DND-41 (cell line): ENCODE results near the gene LONRF2.

Experiments
- ATAC-seq: fragments of 200-7000 bp; cut with Tn5 transposase; 3 replicates; pipeline ENCODE4 v1.9.1; 2021; ENCODE audit warnings: low read depth; ENCODE audit not compliant: insufficient read depth
- DNase-seq: peaks from one replicate; pipeline ENCODE4 v3.0.0-alpha.2; 2020
- H2AFZ ChIP-seq: 2 replicates; pipeline ENCODE4 v1.6.0; 2012; ENCODE audit warnings: low read depth, low read length
- H3K27ac ChIP-seq: 2 replicates; pipeline ENCODE4 v1.5.1; 2012; ENCODE audit warnings: low read length, inconsistent platforms
- H3K27me3 ChIP-seq: fragments of 200-600 bp; sonication (generic); 2 replicates; pipeline ENCODE4 v1.6.0; 2012; ENCODE audit warnings: low read length, mild to moderate bottlenecking, inconsistent platforms; ENCODE audit not compliant: insufficient read depth, poor library complexity
- H3K36me3 ChIP-seq: 2 replicates; pipeline ENCODE4 v1.5.1; 2012; ENCODE audit warnings: low read length, inconsistent platforms; ENCODE audit not compliant: insufficient read depth
- H3K4me1 ChIP-seq: 2 replicates; pipeline ENCODE4 v1.5.1; 2012; ENCODE audit warnings: mild to moderate bottlenecking, low read length; ENCODE audit not compliant: insufficient read depth
- H3K4me2 ChIP-seq: 2 replicates; pipeline ENCODE4 v1.6.0; 2012; ENCODE audit warnings: mild to moderate bottlenecking, moderate library complexity, low read length, inconsistent platforms; ENCODE audit not compliant: insufficient read depth
- H3K4me3 ChIP-seq, 2 experiments: fragments of 200-600 bp in 1 of 2; shearing (Covaris generic) in 1 of 2; 2 replicates each; pipeline ENCODE4 v1.5.1; 2012 to 2016; ENCODE audit warnings: inconsistent platforms in 2 of 2, low read length in 2 of 2, mild to moderate bottlenecking in 2 of 2, low read depth in 1 of 2, moderate library complexity in 1 of 2
- H3K79me2 ChIP-seq: 2 replicates; pipeline ENCODE4 v1.6.0; 2012; ENCODE audit warnings: low read length, inconsistent platforms; ENCODE audit not compliant: insufficient read depth
- H3K9ac ChIP-seq: 2 replicates; pipeline ENCODE4 v1.6.0; 2012; ENCODE audit warnings: low read depth, mild to moderate bottlenecking, inconsistent platforms, low read length, moderate library complexity
- H3K9me3 ChIP-seq: 2 replicates; pipeline ENCODE4 v1.5.1; 2012; ENCODE audit warnings: low read length, moderate library complexity, mild to moderate bottlenecking, inconsistent platforms; ENCODE audit not compliant: insufficient read depth, severe bottlenecking
- H4K20me1 ChIP-seq: 2 replicates; pipeline ENCODE4 v1.6.0; 2012; ENCODE audit warnings: low read length; ENCODE audit not compliant: insufficient read depth
- EZH2 ChIP-seq: IDR thresholded peaks from 3 replicates; pipeline ENCODE4 v1.6.1; 2012; ENCODE audit warnings: borderline replicate concordance, low read depth, mild to moderate bottlenecking, moderate library complexity, low read length, inconsistent platforms; ENCODE audit not compliant: severe bottlenecking
- TF ChIP-seq, protein P1 (sequence below): IDR thresholded peaks from 2 replicates; pipeline ENCODE4 v1.5.1; 2012; ENCODE audit warnings: borderline replicate concordance, low read length, moderate library complexity, mild to moderate bottlenecking; ENCODE audit not compliant: poor library complexity, severe bottlenecking; ENCODE audit errors: extremely low read depth

LONRF2 gene

DNA sequence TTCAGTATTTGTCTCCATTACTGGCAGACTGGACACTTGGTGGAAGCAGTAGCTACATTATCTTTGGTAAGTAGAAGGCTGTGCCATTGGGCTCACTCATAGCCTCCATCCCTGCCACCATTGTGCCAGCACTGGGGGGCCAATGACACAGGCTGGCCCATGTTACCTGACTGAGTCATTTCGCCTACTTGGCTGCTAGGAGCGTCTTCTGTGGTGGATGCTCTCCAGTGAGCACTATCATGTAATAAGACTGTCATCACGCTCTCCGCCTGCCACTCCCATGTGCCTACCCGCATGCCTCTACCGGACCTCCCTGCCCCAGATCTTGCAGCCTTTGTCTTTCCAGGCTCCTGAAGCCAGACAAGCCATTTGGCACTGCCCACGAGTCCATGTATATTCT lies 56.2 kb downstream of the LONRF2 start:
- TF ChIP-seq, protein P1, sequence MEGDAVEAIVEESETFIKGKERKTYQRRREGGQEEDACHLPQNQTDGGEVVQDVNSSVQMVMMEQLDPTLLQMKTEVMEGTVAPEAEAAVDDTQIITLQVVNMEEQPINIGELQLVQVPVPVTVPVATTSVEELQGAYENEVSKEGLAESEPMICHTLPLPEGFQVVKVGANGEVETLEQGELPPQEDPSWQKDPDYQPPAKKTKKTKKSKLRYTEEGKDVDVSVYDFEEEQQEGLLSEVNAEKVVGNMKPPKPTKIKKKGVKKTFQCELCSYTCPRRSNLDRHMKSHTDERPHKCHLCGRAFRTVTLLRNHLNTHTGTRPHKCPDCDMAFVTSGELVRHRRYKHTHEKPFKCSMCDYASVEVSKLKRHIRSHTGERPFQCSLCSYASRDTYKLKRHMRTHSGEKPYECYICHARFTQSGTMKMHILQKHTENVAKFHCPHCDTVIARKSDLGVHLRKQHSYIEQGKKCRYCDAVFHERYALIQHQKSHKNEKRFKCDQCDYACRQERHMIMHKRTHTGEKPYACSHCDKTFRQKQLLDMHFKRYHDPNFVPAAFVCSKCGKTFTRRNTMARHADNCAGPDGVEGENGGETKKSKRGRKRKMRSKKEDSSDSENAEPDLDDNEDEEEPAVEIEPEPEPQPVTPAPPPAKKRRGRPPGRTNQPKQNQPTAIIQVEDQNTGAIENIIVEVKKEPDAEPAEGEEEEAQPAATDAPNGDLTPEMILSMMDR = no peak
- TF ChIP-seq EZH2 = no peak
- ATAC-seq = no peak
- H3K27me3 ChIP-seq = no peaks in the 10 kb centered on the region

DNA sequence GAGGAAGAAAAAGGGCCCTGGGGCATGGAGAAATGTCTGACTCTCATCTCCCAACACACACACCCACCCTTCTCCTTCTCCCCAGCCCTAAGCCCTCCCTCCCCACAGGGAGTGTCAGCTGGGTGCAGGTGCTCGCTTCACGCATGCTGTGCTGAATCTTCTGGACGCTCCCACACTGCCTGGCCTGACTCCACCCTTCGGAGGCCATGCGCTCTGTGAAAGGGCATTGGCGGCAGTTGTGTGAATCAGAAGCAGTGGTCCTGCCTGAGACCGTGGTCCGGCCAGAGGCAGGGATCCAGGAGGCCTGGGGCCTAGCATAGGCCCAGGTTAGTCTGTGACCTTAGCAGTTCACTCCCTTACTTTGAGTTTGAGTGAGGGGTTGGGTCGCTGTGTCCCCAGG lies 57.1 kb downstream of the LONRF2 start:
- no peak for TF ChIP-seq EZH2
- TF ChIP-seq, protein P1 = no peak
- H3K27ac ChIP-seq = no peak overlapping the region
- H3K4me3 ChIP-seq = no peak overlapping the region
- H3K79me2 ChIP-seq = no peaks in the 10 kb centered on the region
- no peaks in the 10 kb centered on the region for H3K27me3 ChIP-seq
- no peak overlapping the region for H3K9ac ChIP-seq
- no peak overlapping the region for H3K4me2 ChIP-seq
- no peaks in the 10 kb centered on the region for H3K9me3 ChIP-seq
- no peaks in the 10 kb centered on the region for H4K20me1 ChIP-seq
- DNase-seq (no peak), ATAC-seq (no peak)
- H3K36me3 ChIP-seq = no peaks in the 10 kb centered on the region
- H3K4me1 ChIP-seq = no peaks in the 10 kb centered on the region
- no peak overlapping the region for H2AFZ ChIP-seq

More for the DNA sequence above, 56.2 kb downstream of the LONRF2 start:
- no peaks in the 10 kb centered on the region for H4K20me1 ChIP-seq
- no peak overlapping the region for H2AFZ ChIP-seq
- no peaks in the 10 kb centered on the region for H3K79me2 ChIP-seq
- H3K9me3 ChIP-seq = no peaks in the 10 kb centered on the region
- H3K36me3 ChIP-seq = no peaks in the 10 kb centered on the region
- H3K9ac ChIP-seq = no peak overlapping the region
- H3K27ac ChIP-seq = no peak overlapping the region
- no peak overlapping the region for H3K4me2 ChIP-seq
- H3K4me1 ChIP-seq = no peaks in the 10 kb centered on the region
- H3K4me3 ChIP-seq = no peak overlapping the region
- no peak for DNase-seq

DNA sequence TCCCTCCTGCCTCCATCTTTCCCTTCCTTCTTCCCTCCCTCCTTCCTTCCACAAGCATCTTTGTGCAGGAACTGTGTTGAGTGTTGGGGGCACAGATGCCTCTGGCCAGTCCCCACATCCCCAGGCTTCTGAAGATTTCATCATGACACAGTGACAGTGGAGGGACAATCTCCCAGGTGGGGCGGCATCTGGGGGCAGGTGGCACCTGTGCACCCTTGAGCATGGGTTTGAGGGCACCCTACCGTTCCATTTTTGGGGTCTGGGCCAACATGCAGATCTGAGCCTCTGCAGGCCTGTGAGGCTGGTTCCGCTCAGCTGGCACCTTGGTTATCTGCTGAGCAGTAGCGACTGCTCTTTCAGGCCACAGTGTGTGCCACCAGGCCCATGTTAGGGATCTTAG lies 57.6 kb downstream of the LONRF2 start:
- TF ChIP-seq, protein P1 = no peak
- TF ChIP-seq EZH2 = no peak
- no peaks in the 10 kb centered on the region for H3K79me2 ChIP-seq
- no peak overlapping the region for H3K27ac ChIP-seq
- H2AFZ ChIP-seq = no peak overlapping the region
- H3K4me1 ChIP-seq = no peaks in the 10 kb centered on the region
- no peaks in the 10 kb centered on the region for H3K9me3 ChIP-seq
- DNase-seq (no peak), ATAC-seq (no peak)
- no peak overlapping the region for H3K4me2 ChIP-seq
- no peak overlapping the region for H3K4me3 ChIP-seq
- no peak overlapping the region for H3K9ac ChIP-seq
- H3K36me3 ChIP-seq = no peaks in the 10 kb centered on the region
- no peaks in the 10 kb centered on the region for H3K27me3 ChIP-seq
- no peaks in the 10 kb centered on the region for H4K20me1 ChIP-seq

DNA sequence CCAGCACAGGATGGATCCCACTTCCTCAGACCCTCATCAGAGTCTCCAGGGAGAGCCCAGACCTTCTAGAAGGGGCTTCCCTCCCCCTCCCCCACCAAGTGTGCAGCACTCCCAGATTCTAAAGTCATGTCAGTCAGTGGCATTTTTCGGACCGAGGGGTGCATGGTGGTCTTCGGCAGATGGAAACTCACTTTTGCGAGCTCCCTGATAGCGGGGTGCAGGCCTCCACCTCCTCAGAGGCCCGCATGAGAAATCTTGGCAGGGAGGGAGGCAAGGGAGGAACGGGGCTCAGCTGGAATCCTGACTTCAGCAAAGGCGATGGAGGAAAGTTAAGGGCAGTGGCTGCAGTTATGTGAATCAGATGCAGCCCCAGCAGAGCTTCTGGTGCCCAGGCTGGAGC lies 58.2 kb downstream of the LONRF2 start:
- no peaks in the 10 kb centered on the region for H3K36me3 ChIP-seq
- no peak overlapping the region for H3K4me2 ChIP-seq
- no peak overlapping the region for H3K9ac ChIP-seq
- no peaks in the 10 kb centered on the region for H3K9me3 ChIP-seq
- H3K79me2 ChIP-seq = no peaks in the 10 kb centered on the region
- H4K20me1 ChIP-seq = no peaks in the 10 kb centered on the region
- TF ChIP-seq EZH2 = no peak
- TF ChIP-seq, protein P1 = no peak
- H3K4me3 ChIP-seq = no peak overlapping the region
- no peak overlapping the region for H2AFZ ChIP-seq
- H3K4me1 ChIP-seq = no peaks in the 10 kb centered on the region
- no peak for DNase-seq
- H3K27me3 ChIP-seq = no peaks in the 10 kb centered on the region
- H3K27ac ChIP-seq = no peak overlapping the region
- ATAC-seq = no peak
